Measurements from ENCODE around the gene ST6GALNAC6. TPM values are rescaled to one million over a fixed set of nuclear protein-coding genes. Genes with fewer than 3 reads are reported as not detected.

Gene ST6GALNAC6
- total and polyA plus RNA-seq, 10 donors = 29.0 to 118 (median 71.6) TPM

DNA sequence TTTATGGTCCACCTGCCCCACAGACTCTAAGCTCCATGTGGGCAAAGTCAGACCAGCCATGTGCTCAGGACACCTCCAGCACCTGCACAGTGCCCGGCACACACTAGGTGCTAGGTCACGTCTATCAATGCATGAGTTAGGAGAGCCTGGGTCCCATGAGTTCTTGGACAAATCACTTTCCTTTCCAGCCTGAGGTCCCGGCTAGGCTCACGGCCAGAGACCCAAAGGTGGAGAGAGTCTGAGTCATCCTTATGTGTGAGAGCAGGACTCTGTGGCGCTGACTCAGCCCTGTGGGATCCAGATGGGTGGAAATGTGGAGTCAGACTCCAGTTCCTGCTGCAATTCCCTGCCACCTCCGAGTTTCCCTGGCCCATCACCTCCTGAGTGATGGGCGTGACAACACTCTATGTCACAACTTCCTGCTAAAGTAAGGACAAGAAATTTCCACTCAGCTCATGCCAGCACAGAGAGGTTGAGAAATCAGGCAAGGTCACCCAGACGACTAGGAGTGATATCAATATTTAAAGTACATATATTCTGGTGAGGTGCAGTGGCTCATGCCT lies 19.9 kb upstream of the ST6GALNAC6 start:
- Histone ChIP-seq H3K4me3 (no peak overlapping the region), H3K9me3 (no peaks in the 10 kb centered on the region), H3K4me1 (peaks cover 53 to 83% (median 69%) of the 10 kb centered on the region in 6 donors), H3K36me3 (peaks cover 0 to 8% (median 0%) of the 10 kb centered on the region in 6 donors), H3K27me3 (replicated peaks in 1 of 7) (peaks cover 0 to 16% (median 5%) of the 10 kb centered on the region in 7 donors), H3K27ac (peak overlapping the region in 7 of 8 donors; percentile 15 to 91 (median 87))
- DNase-seq = no peak
- intact Hi-C loops (cut with DNase I; ENCODE audit: low total_unique reads) = no loop called here
- WGBS, 5 donors = 41 to 63% (median 52%) methylated on average over 7 to 8 of the region's 8 CpGs
- TF ChIP-seq POLR2A (IDR thresholded peaks at IDR 0.05) (no peak), POLR2AphosphoS5 (IDR thresholded peaks at IDR 0.05) (peak in 2 of 3 donors; percentile 74 to 79)

DNA sequence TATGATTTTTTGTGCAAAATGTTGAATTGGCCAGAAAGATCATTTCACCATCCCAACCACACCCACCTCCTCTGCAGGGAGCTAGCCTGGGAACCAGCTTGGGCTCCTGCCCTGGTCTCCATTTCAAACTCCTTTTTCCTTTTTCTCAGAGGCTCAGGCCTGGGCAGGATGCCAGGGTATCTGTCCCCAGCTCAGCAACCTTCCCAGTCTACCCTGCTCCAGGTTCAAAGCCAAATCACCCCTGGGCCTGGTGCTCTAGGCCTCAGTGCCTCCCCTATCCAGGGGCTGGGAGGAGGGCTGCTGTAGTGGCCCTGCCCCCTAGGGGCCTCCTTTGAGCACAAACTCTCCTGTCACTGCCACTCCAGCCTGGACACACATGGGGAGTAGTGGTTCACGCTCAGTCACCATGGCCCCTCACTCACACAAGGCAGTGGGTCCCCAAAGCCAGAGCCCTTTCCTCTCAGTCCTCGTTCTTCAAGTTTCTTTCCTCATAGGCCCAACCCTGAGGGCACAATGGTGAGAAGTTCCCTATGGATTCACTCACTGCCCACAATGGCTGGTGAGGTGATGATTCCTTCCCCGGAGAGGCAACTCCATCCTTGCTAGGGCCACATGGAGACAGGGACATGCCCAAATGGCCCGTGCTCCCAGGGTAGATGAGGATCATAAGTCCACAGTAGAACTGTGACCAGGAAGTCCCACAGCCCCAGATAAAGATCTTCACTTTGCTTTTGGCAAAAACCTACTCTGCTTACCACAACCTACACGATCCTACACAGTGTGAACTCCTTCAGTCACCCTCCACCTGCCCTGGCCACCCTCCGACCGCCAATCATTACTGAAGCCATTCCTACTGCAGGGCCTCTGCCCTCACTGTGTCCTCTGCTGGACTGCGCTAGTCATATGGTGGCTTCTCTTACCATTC lies 19.0 kb upstream of the ST6GALNAC6 start:
- DNase-seq = no peak
- TF ChIP-seq POLR2A (IDR thresholded peaks at IDR 0.05) = no peak
- TF ChIP-seq, protein P1, sequence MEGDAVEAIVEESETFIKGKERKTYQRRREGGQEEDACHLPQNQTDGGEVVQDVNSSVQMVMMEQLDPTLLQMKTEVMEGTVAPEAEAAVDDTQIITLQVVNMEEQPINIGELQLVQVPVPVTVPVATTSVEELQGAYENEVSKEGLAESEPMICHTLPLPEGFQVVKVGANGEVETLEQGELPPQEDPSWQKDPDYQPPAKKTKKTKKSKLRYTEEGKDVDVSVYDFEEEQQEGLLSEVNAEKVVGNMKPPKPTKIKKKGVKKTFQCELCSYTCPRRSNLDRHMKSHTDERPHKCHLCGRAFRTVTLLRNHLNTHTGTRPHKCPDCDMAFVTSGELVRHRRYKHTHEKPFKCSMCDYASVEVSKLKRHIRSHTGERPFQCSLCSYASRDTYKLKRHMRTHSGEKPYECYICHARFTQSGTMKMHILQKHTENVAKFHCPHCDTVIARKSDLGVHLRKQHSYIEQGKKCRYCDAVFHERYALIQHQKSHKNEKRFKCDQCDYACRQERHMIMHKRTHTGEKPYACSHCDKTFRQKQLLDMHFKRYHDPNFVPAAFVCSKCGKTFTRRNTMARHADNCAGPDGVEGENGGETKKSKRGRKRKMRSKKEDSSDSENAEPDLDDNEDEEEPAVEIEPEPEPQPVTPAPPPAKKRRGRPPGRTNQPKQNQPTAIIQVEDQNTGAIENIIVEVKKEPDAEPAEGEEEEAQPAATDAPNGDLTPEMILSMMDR (IDR thresholded peaks at IDR 0.05 in 8 of 11, conservative IDR thresholded peaks at IDR 0.05 in 3 of 11) = peak in 5 of 11 experiments; percentile 8 to 41 (median 24)
- TF ChIP-seq POLR2AphosphoS5 (IDR thresholded peaks at IDR 0.05) = no peak
- Histone ChIP-seq H3K4me3 (no peak overlapping the region), H3K4me1 (peaks cover 53 to 89% (median 76%) of the 10 kb centered on the region in 6 donors), H3K9me3 (no peaks in the 10 kb centered on the region), H3K27ac (peak overlapping the region; percentile 15 to 91 (median 86)), H3K27me3 (replicated peaks in 1 of 7) (peaks cover 0 to 16% (median 5%) of the 10 kb centered on the region in 7 donors), H3K36me3 (peaks cover 0 to 17% (median 4%) of the 10 kb centered on the region in 6 donors)
- intact Hi-C loops (cut with DNase I; ENCODE audit: low total_unique reads) = no loop called here
- WGBS, 5 donors = 77 to 84% (median 81%) methylated on average over 8 of the region's 8 CpGs

GRCh38 chr9:127917603-127918002 lies 18.2 kb upstream of the ST6GALNAC6 start:
- H3K4me3 ChIP-seq = peak overlapping the region in 3 of 8 donors; percentile 75 to 94 (median 77)
- H3K4me1 ChIP-seq = peaks cover 53 to 97% (median 84%) of the 10 kb centered on the region in 6 donors
- WGBS, 5 donors = 41 to 50% (median 45%) methylated on average over 6 of the region's 6 CpGs
- H3K9me3 ChIP-seq = no peaks in the 10 kb centered on the region
- TF ChIP-seq POLR2AphosphoS5 (IDR thresholded peaks at IDR 0.05) = peak in 2 of 3 donors; percentile 21 to 37
- TF ChIP-seq, protein P1 (IDR thresholded peaks at IDR 0.05 in 8 of 11, conservative IDR thresholded peaks at IDR 0.05 in 3 of 11) = no peak
- peak overlapping the region; percentile 28 to 91 (median 86) for H3K27ac ChIP-seq
- peaks cover 0 to 10% (median 5%) of the 10 kb centered on the region in 7 donors for H3K27me3 ChIP-seq (replicated peaks in 1 of 7)
- DNase-seq = peak; percentile 86
- intact Hi-C loops (cut with DNase I; ENCODE audit: low total_unique reads) = no loop called here
- H3K36me3 ChIP-seq = peaks cover 0 to 26% (median 11%) of the 10 kb centered on the region in 6 donors

DNA sequence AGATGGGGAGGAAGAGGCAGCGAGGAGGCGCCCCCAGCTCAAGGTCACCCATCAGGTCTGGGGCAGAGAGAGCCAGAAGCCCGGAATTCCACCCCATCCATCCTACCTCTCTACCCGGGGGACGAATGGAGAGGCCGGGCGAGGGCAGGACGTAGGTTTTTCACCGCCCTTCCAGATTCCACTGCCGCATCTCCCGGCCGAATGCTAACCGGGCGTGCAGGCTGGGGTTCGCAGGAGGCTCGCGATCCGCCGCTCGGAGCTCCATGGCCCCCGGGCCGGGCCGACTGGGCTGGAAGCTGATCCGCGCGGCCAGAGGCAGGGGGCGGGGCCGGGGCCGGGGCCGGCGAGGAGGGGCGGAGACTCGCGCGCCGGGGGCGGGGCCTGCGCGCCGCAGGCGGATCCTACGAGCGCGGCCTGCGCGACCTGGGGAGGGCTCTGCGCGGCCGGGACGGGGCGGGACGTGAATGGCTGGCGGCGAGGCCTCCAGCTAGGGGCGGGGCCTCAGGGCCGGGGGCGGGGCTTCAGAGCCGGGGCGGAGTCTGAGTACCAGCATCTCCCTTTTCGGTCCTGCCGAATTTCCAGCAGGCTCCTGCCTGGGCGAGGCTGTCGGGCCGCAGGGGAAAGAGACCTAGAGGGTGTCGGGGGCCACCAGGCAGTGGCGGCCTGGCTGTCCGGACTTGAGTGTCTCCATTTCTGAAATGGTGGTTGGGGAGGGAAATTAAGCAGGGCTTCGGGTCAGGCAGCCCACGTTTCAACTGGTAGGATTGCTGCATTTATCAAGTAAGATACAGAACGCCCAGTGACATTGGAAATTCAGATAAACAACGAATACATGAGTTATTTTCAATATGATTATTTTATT lies 17.5 kb upstream of the ST6GALNAC6 start, which contains the start of gene ST6GALNAC4:
Gene ST6GALNAC4 (minus strand): TSS at position 322 of the 862 bp plus-strand sequence. CDS start 622 bp downstream, outside the sequence.
- WGBS, 5 donors = 2 to 4% (median 3%) methylated on average over 45 to 71 of the region's 71 CpGs
- TF ChIP-seq POLR2AphosphoS5 (IDR thresholded peaks at IDR 0.05) = peak; percentile 79 to 87 (median 86)
- TF ChIP-seq, protein P1 (IDR thresholded peaks at IDR 0.05 in 8 of 11, conservative IDR thresholded peaks at IDR 0.05 in 3 of 11) = peak in 1 of 11 experiments; percentile 23
- TF ChIP-seq POLR2A (IDR thresholded peaks at IDR 0.05) = peak in 1 of 3 donors; percentile 40
- H3K9me3 ChIP-seq = no peaks in the 10 kb centered on the region
- H3K27ac ChIP-seq = peak within 1 kb of the TSS; percentile 29 to 91 (median 86)
- H3K4me1 ChIP-seq = peaks cover 52 to 98% (median 84%) of the 10 kb centered on the region in 6 donors
- peak; percentile 99 for DNase-seq
- peak within 1 kb of the TSS; percentile 69 to 94 (median 76) for H3K4me3 ChIP-seq
- H3K36me3 ChIP-seq = peaks cover 3 to 32% (median 18%) of the 10 kb centered on the region in 6 donors
- intact Hi-C loops (cut with DNase I; ENCODE audit: low total_unique reads) = no loop called here
- peaks cover 0 to 4% (median 2%) of the 10 kb centered on the region in 7 donors for H3K27me3 ChIP-seq (replicated peaks in 1 of 7)

All from spleen (tissue), 11 donors.